HEK293 (cell line): ENCODE results near the gene TSPAN7.

Source experiments
- MYNN ChIP-seq: fragments of 450-650 bp; formaldehyde crosslinking; IDR thresholded peaks from 2 replicates; pipeline ENCODE4 v1.5.1; 2016; ENCODE audit warnings: missing biosample characterization, missing genetic modification characterization, borderline replicate concordance
- ZNF274 ChIP-seq, 2 experiments: fragments of 200-500 bp in 1 of 2; fragments of 450-650 bp in 1 of 2; sonication (Bioruptor generic) in 1 of 2; formaldehyde crosslinking in 1 of 2; IDR thresholded peaks; 2 replicates each; pipeline versions ENCODE4 v1.5.1 to v1.6.1; 2014 to 2016; ENCODE audit warnings: borderline replicate concordance in 1 of 2, inconsistent platforms in 1 of 2, low read length in 1 of 2, missing biosample characterization in 1 of 2, missing genetic modification characterization in 1 of 2
- TF ChIP-seq, protein P1 (sequence below): fragments of 450-650 bp; formaldehyde crosslinking; IDR thresholded peaks from 2 replicates; pipeline ENCODE4 v1.5.1; 2016; ENCODE audit warnings: missing biosample characterization, missing genetic modification characterization

DNA sequence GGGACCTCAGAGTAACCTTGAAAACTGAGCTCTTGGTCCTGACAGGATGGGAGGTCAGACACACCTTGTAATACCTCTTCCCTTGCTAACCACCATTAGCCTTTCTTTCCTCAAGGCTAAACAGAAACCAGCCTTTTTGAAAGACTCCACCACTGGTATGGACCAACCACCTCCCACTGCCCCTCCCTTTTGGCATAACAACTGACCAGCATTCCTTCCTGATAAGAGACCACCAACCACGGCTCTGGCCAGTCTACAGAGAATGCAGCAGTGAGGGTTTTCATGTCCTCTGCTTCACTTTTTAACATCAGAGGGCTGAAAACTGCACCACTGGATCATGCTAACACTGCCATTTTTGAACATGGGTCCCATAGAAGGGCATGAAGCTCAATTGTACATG lies 139.7 kb downstream of the TSPAN7 start:
- TF ChIP-seq MYNN (tag by site-specific recombination) (no peak), ZNF274 (IDR thresholded peaks at IDR 0.05; ENCODE audit: low read length) (no peak), ZNF274 (tag by site-specific recombination; IDR thresholded peaks at IDR 0.05; ENCODE audit: borderline replicate concordance) (no peak)
- TF ChIP-seq, protein P1, sequence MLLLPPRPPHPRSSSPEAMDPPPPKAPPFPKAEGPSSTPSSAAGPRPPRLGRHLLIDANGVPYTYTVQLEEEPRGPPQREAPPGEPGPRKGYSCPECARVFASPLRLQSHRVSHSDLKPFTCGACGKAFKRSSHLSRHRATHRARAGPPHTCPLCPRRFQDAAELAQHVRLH (tag by site-specific recombination): no peak
